Mucosa of rectum (tissue), 2 donors: ENCODE data around the gene VRTN.

ENCODE experiments used
- H3K27ac ChIP-seq, 2 donors: one replicate each; pipeline ENCODE4 v1.7.0; 2013; ENCODE audit warnings: inconsistent platforms in 2 of 2, low read depth in 2 of 2, low read length in 2 of 2
- H3K27me3 ChIP-seq, 2 donors: one replicate each; pipeline ENCODE4 v1.7.0; 2013; ENCODE audit warnings: low read length in 2 of 2; ENCODE audit not compliant: control insufficient read depth in 2 of 2, insufficient read depth in 2 of 2
- H3K36me3 ChIP-seq, 2 donors: one replicate each; pipeline ENCODE4 v1.7.0; 2013; ENCODE audit warnings: low read length in 2 of 2; ENCODE audit not compliant: control insufficient read depth in 2 of 2, insufficient read depth in 2 of 2
- H3K4me1 ChIP-seq, 2 donors: one replicate each; pipeline ENCODE4 v1.7.0; 2013; ENCODE audit warnings: low read length in 2 of 2, mild to moderate bottlenecking in 1 of 2; ENCODE audit not compliant: control insufficient read depth in 2 of 2, insufficient read depth in 2 of 2
- H3K4me3 ChIP-seq, 2 donors: one replicate each; pipeline ENCODE4 v1.7.0; 2013; ENCODE audit warnings: low read length in 2 of 2
- H3K9ac ChIP-seq, 2 donors: one replicate each; pipeline ENCODE4 v1.7.0; 2013; ENCODE audit warnings: low read length in 2 of 2, low read depth in 1 of 2, mild to moderate bottlenecking in 1 of 2
- H3K9me3 ChIP-seq, 2 donors: one replicate each; pipeline ENCODE4 v1.7.0; 2013; ENCODE audit warnings: low read length in 2 of 2; ENCODE audit not compliant: control insufficient read depth in 2 of 2
- donor health status: healthy.
- donor health status: Normal muscosa, but diverticular disease.

Gene VRTN

DNA sequence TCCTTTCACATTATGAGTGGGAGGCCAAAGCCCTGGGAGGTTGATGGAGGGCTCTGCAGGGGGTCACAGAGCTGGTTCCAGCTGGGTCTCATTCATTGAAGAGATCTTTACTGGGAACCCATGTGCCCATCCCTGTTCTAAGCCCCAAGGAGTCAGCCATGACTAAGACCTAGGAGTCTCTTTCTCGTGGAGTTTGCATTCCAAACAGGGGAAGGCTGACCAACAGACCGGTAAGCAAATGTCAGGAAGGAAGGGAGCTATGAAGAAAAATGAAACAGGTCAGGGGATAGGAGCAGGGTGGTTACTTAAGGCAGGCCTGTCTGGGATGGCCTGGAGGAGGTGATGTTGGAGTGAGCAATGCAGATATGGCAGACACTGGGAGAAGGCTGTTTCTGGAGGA lies 46.3 kb downstream of the VRTN start:
- Histone ChIP-seq H3K9ac (no peak overlapping the region), H3K4me3 (no peak overlapping the region), H3K36me3 (no peaks in the 10 kb centered on the region), H3K9me3 (no peaks in the 10 kb centered on the region), H3K4me1 (no peaks in the 10 kb centered on the region), H3K27ac (no peak overlapping the region), H3K27me3 (peaks cover 6 to 11% of the 10 kb centered on the region in 2 donors)

DNA sequence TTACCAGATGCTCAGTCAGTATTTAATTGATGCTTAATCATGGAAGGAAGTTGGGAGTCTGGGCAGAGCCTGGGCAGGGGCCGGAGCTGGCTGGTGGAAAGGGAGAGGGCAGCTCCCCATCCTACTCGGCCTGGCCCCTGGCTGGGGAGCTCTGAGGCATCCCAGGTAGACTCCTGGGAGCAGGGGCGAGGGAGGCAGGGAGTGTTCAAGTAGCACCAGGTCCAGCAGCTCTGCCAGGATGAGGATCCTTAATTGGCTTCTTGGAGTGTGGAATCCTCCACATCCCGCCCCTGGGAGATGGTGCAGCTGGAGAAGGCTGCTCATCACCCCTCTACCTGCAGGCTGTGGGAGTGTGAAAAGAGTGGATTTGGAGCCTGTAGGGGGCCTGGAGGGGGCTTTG lies 46.8 kb downstream of the VRTN start:
- Histone ChIP-seq H3K27ac (no peak overlapping the region), H3K27me3 (peaks cover 6 to 11% of the 10 kb centered on the region in 2 donors), H3K36me3 (no peaks in the 10 kb centered on the region), H3K9ac (no peak overlapping the region), H3K4me1 (no peaks in the 10 kb centered on the region), H3K4me3 (no peak overlapping the region), H3K9me3 (no peaks in the 10 kb centered on the region)

DNA sequence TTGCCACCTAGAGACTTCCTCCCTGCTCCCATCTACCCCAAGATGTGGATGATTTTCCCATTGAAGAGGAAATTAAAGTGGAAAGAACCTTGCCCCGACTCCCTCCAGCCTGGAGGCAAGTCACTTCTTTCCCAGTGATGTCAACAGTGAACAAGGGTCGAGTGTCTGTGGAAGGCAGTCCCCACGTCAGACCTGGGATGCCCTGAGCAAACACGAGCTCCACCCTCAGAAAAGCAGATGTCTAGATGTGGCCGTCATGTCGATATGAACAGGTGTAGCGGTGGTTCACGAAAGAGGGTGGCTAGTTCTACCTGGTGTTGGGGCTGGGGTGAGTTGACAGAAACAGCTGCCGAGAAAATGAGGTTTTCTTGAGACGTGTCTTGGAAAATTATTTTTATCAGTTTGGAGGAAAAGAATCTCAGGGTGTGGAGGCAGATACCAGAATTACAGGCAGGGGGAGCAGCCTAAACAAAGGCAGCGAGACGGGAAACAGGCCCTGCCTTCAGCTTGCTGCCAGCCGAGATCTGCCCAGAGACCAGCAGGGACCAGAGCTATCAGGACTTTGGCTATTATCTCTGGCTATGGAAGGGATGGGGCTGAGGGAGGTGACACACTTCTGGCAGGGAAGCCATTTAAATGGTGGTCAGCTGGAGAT lies 51.9 kb downstream of the VRTN start:
- H3K9me3 ChIP-seq, result no peaks in the 10 kb centered on the region
- no peak overlapping the region for H3K27ac ChIP-seq
- peaks cover 9 to 15% of the 10 kb centered on the region in 2 donors for H3K4me1 ChIP-seq
- peaks cover 3 to 6% of the 10 kb centered on the region in 2 donors for H3K27me3 ChIP-seq
- no peak overlapping the region for H3K9ac ChIP-seq
- H3K36me3 ChIP-seq, result no peaks in the 10 kb centered on the region
- H3K4me3 ChIP-seq, result no peak overlapping the region

DNA sequence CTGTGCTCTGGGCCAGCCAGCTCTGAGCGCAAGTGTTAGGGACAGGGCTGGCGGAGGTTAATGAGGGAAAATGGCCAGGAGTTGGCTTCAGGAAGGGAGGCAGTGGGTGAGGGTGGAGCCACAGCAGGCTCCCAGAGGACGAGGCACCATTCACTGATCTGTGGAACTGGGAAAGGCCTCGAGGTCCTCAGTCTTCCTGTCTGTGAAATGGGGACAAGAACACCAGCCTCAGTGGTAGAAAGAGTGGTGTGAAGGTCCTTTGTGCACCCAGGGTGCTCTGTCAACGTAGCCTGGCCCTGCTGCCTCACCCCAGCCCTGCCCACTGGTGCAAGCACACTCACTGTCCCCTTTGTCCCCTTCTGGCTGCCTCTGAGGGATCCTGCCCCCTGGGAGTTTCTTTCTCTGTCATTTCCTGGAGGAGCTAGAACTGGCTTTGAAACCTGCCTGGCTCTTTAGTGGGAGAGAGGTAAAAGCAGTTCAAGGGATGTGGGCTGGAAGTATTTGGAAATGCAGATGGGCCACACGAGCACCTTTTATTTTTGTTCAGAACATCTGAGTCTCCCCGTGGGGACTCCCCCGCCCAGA lies 52.7 kb downstream of the VRTN start:
- Histone ChIP-seq H3K27me3 (peaks cover 3 to 6% of the 10 kb centered on the region in 2 donors), H3K9ac (no peak overlapping the region), H3K9me3 (no peaks in the 10 kb centered on the region), H3K36me3 (no peaks in the 10 kb centered on the region), H3K4me1 (peaks cover 9 to 15% of the 10 kb centered on the region in 2 donors), H3K27ac (no peak overlapping the region), H3K4me3 (peak overlapping the region in 1 of 2 donors; percentile 28)

DNA sequence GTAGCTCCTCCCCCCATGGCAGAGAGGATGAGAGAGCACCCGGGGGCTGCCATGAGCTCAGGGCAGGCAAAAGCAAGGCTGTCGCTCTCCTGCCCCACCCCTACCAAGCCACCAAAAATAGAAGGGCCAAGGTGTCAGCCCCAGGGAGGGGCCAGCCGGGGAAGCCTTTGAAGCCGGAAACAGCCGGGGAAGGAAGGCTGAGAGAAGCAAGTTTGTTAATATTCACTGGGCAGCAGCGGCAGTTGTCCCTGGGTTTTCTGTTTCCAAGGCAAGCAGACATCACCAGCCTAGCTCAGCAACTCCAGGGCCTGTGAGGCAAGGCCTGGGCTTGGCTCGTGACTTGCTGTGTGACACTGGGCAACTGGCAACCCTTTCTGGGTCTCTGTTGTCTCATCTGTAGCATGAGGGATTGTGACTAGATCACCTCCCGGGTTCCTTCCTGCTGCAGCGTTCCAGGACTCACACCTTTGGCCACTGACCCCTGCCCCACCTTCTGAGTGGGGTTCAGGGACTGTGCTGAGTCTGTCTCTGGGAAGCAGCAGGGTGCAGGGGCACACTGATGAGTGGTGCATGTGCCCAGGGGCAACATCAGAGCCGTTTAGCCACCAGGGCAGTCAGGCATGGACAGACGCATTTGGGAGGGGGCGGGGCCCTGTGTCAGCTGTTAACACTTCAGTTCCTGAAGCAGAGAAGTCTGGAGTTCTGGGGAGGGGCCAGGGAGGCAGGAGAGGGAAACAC lies 53.4 kb downstream of the VRTN start:
- peak overlapping the region in 1 of 2 donors; percentile 53 for H3K4me3 ChIP-seq

DNA sequence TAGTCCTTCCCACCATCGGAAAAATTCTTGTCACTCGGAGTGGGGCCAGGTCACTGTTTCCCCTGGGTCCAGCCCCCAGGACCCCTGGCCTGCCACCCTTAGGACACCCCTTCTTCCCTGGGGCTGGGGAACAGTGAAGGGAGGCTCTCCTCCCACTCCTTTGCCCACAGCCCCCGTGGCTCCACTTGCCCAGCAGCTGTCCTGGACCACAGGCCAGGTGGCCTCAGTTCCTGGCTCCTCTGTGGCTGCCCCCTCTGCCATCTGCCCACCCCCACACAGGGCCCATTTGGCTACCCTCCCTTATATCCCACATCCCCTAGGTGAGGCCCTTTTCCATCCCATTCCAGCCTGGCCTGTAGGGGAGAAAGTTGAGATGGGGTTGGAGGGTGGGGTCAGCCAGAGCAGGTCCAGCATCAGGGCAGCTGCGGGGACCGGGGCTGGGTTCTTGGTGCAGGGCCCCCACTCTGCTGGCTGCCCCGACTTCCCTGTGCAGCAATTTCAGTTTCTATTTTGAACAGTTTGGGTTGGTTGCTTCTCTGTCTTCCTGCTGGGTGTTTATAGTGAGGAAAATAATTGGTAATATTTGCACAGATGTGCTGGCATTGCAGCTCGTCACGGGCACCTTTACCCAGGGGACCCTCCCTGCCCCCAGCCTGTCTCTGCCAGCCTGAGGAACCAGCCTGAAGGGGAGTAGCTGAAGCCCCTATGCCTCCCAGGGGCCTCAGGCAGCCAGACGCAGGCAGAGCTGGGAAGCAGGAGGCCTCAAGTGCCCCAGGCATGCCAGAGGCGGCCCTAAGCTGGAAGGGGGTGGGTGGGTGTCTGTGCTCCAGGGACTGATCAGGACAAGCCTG lies 54.4 kb downstream of the VRTN start:
- H3K27ac ChIP-seq, result peak overlapping the region in 1 of 2 donors; percentile 65
- no peaks in the 10 kb centered on the region for H3K36me3 ChIP-seq
- no peaks in the 10 kb centered on the region for H3K9me3 ChIP-seq
- peak overlapping the region in 1 of 2 donors; percentile 20 for H3K4me3 ChIP-seq
- peaks cover 9 to 15% of the 10 kb centered on the region in 2 donors for H3K4me1 ChIP-seq
- peaks cover 2 to 3% of the 10 kb centered on the region in 2 donors for H3K27me3 ChIP-seq
- H3K9ac ChIP-seq, result peak overlapping the region in 1 of 2 donors; percentile 8

More for the DNA sequence above, 53.4 kb downstream of the VRTN start:
- Histone ChIP-seq H3K9me3 (no peaks in the 10 kb centered on the region), H3K36me3 (no peaks in the 10 kb centered on the region), H3K27ac (peak overlapping the region in 1 of 2 donors; percentile 65), H3K4me1 (peaks cover 9 to 15% of the 10 kb centered on the region in 2 donors), H3K9ac (peak overlapping the region; percentile 6 to 15), H3K27me3 (peaks cover 2 to 3% of the 10 kb centered on the region in 2 donors)

DNA sequence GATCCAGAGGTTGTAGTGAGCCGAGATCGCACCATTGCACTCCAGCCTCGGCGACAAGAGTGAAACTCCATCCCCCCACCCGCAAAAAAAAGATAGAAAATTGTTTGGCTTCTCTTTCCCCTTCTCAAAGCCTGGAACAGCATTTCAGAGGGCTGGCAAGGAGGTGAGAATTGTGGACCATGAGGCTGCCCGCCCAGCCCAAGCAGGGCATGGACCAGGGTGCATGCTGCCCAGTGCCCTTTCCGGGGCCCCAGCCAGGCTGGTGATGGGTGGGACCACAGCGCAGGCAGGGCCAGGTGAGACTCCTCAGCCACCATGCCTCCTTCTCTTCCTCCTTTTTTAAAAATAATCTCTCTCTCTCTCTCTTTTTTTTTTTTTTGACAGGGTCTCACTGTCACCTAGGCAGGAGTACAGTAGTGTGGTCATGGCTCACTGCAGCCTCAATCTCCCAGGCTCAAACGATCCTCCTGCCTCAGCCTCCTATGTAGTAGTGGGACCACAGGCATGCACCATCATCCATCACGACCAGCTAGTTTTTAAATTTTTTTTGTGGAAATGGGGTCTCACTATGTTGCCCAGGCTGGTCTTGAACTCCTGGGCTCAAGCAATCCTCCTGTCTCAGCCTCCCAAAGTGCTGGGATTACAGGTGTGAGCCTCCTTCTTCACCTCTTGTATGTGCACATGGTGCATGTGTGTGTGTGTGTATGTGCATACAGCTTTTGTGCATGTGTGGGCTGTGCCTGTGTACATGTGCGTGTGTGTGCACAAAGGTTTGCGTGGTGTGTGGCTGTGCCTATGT lies 55.5 kb downstream of the VRTN start:
- H3K27ac ChIP-seq, result no peak overlapping the region

DNA sequence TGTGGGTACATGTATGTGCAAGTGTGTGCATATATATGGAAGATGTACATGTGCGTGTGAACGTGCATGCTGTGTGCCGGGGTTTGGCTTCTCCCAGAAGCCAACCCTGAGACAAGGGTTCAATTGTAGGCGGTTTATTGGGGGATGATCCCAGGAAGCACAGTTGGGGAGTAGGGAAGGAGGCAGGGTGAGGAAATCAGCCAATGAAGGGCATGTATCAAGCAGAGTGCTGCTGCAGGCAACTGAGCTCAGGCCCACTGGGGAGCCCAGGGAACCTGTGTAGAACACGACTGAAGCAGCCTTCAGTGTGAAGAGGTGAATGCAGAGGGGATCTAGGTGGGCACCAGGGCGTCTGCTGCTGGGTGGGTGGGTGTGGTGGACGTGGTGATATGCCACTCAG lies 56.2 kb downstream of the VRTN start:
- Histone ChIP-seq H3K9ac (no peak overlapping the region), H3K27me3 (peaks cover 0 to 3% of the 10 kb centered on the region in 2 donors), H3K9me3 (no peaks in the 10 kb centered on the region), H3K4me3 (no peak overlapping the region), H3K4me1 (peaks cover 9 to 15% of the 10 kb centered on the region in 2 donors), H3K27ac (no peak overlapping the region), H3K36me3 (no peaks in the 10 kb centered on the region)

More for the DNA sequence above, 55.5 kb downstream of the VRTN start:
- H3K27me3 ChIP-seq, result peaks cover 2 to 3% of the 10 kb centered on the region in 2 donors
- no peak overlapping the region for H3K4me3 ChIP-seq
- H3K36me3 ChIP-seq, result no peaks in the 10 kb centered on the region
- no peak overlapping the region for H3K9ac ChIP-seq
- no peaks in the 10 kb centered on the region for H3K9me3 ChIP-seq
- peaks cover 9 to 15% of the 10 kb centered on the region in 2 donors for H3K4me1 ChIP-seq

DNA sequence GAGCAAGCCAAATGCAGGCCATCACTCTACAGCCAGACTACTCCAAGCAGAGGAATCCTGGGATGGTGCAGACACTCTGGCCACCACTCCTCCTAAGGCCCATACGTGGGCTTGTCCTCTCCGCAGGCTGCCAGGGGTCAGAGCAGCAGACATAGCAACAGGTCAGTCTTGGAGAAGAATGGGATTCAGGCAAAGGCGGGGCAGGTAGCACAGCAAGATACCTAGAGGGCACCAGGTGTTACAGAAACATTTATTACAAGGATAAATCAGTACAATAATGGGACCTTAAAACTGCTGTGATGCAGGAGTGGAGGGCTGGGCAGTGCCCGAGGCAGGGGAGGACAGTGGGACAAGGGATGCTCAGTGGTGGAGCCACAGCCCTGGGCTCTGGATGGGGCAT lies 57.4 kb downstream of the VRTN start:
- Histone ChIP-seq H3K9me3 (no peaks in the 10 kb centered on the region), H3K36me3 (no peaks in the 10 kb centered on the region), H3K4me1 (peaks cover 9 to 15% of the 10 kb centered on the region in 2 donors), H3K27ac (no peak overlapping the region), H3K4me3 (no peak overlapping the region), H3K27me3 (peaks cover 0 to 3% of the 10 kb centered on the region in 2 donors), H3K9ac (no peak overlapping the region)
